Smooth muscle cell (in vitro differentiated cells): ENCODE data around the gene DEXI. TPM values are rescaled to one million over a fixed set of nuclear protein-coding genes. Genes with fewer than 3 reads are reported as not detected.
A peak's percentile ranks its signal among the peaks of the same experiment; 100 is the strongest.

ENCODE experiments used
- DNase-seq: peaks from one replicate; lab custom pipeline; 2025; ENCODE audit not compliant: unreplicated experiment; lab: John Stamatoyannopoulos, UW
- H2AFZ ChIP-seq: fragments of 200-600 bp; sonication (generic); 2 replicates; pipeline ENCODE4 v1.6.0; 2016; ENCODE audit warnings: antibody characterized with exemption, low read depth, mild to moderate bottlenecking
- H3F3A ChIP-seq: fragments of 200-600 bp; sonication (generic); 2 replicates; pipeline ENCODE4 v1.6.0; 2017; ENCODE audit warnings: antibody characterized with exemption, low read depth
- H3K27ac ChIP-seq: fragments of 200-600 bp; sonication (generic); 2 replicates; pipeline ENCODE4 v1.5.1; 2016; ENCODE audit warnings: low read depth, mild to moderate bottlenecking
- H3K27me3 ChIP-seq: fragments of 200-600 bp; sonication (generic); 2 replicates; pipeline ENCODE4 v1.6.1; 2016; ENCODE audit warnings: low read depth, mild to moderate bottlenecking
- H3K36me3 ChIP-seq: fragments of 200-600 bp; sonication (generic); 2 replicates; pipeline ENCODE4 v1.5.1; 2016; ENCODE audit warnings: low read depth
- H3K4me1 ChIP-seq: fragments of 200-600 bp; sonication (generic); 2 replicates; pipeline ENCODE4 v1.5.1; 2016; ENCODE audit warnings: low read depth
- H3K4me2 ChIP-seq: fragments of 200-600 bp; sonication (generic); 2 replicates; pipeline ENCODE4 v1.6.0; 2016; ENCODE audit warnings: mild to moderate bottlenecking
- H3K4me3 ChIP-seq: fragments of 200-600 bp; sonication (generic); 2 replicates; pipeline ENCODE4 v1.5.1; 2016; ENCODE audit warnings: mild to moderate bottlenecking
- H3K79me2 ChIP-seq: fragments of 200-600 bp; sonication (generic); 2 replicates; pipeline ENCODE4 v1.6.0; 2016; ENCODE audit warnings: low read depth, mild to moderate bottlenecking
- H3K9ac ChIP-seq: fragments of 200-600 bp; sonication (generic); 2 replicates; pipeline ENCODE4 v1.6.0; 2016; ENCODE audit warnings: low read depth
- H3K9me3 ChIP-seq: fragments of 200-600 bp; sonication (generic); replicated peaks from 2 replicates; pipeline ENCODE4 v1.5.1; 2016; ENCODE audit warnings: low read depth
- H4K20me1 ChIP-seq: fragments of 200-600 bp; sonication (generic); 2 replicates; pipeline ENCODE4 v1.6.0; 2016; ENCODE audit warnings: low read depth
- WGBS: methylation state at CpG from one replicate; pipeline ENCODE4 v1.1.7; 2016; ENCODE audit warnings: low lambda C conversion rate; 5-methylcytosine and 5-hydroxymethylcytosine counted together
- polyA plus RNA-seq: library from polyadenylated mRNA; unstranded; fragments of >200 nt; fragmentation: Nextera tagmentation; extraction: Ambion mirVana; gene quantifications from 2 replicates; pipeline ENCODE4 v1.2.1, GENCODE V29; 2016
- total RNA-seq: library from RNA; depleted of rRNA; stranded (reverse); fragments of >200 nt; gene quantifications from 2 replicates; pipeline ENCODE4 v1.2.3, GENCODE V29; 2014
- TF ChIP-seq, protein P1 (sequence below): fragments of 200-600 bp; sonication (generic); IDR thresholded peaks from 2 replicates; pipeline ENCODE4 v1.5.1; 2017; ENCODE audit warnings: borderline replicate concordance, mild to moderate bottlenecking, antibody characterized with exemption; ENCODE audit not compliant: insufficient read depth, poor library complexity, severe bottlenecking

Gene DEXI
- total and polyA plus RNA-seq, 2 experiments from 2014 or later = 58.5 to 71.8 TPM

- Histone ChIP-seq H3K79me2 (no peaks in the 10 kb centered on the region), H3K36me3 (no peaks in the 10 kb centered on the region), H3K9ac (no peak overlapping the region), H2AFZ (no peak overlapping the region), H3K27me3 (no peaks in the 10 kb centered on the region), H4K20me1 (no peaks in the 10 kb centered on the region), H3F3A (peaks cover 13% of the 10 kb centered on the region), H3K4me1 (peaks cover 8% of the 10 kb centered on the region), H3K4me2 (no peak overlapping the region), H3K4me3 (no peak overlapping the region), H3K9me3 (no peaks in the 10 kb centered on the region), H3K27ac (no peak overlapping the region)
- 13% methylated on average over 3 of the region's 3 CpGs for WGBS
- TF ChIP-seq, protein P1, sequence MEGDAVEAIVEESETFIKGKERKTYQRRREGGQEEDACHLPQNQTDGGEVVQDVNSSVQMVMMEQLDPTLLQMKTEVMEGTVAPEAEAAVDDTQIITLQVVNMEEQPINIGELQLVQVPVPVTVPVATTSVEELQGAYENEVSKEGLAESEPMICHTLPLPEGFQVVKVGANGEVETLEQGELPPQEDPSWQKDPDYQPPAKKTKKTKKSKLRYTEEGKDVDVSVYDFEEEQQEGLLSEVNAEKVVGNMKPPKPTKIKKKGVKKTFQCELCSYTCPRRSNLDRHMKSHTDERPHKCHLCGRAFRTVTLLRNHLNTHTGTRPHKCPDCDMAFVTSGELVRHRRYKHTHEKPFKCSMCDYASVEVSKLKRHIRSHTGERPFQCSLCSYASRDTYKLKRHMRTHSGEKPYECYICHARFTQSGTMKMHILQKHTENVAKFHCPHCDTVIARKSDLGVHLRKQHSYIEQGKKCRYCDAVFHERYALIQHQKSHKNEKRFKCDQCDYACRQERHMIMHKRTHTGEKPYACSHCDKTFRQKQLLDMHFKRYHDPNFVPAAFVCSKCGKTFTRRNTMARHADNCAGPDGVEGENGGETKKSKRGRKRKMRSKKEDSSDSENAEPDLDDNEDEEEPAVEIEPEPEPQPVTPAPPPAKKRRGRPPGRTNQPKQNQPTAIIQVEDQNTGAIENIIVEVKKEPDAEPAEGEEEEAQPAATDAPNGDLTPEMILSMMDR = no peak
- DNase-seq = peak; percentile 16
Observed at GRCh38 chr16:10976634-10977033, 34.4 kb upstream of the DEXI start.

DNA sequence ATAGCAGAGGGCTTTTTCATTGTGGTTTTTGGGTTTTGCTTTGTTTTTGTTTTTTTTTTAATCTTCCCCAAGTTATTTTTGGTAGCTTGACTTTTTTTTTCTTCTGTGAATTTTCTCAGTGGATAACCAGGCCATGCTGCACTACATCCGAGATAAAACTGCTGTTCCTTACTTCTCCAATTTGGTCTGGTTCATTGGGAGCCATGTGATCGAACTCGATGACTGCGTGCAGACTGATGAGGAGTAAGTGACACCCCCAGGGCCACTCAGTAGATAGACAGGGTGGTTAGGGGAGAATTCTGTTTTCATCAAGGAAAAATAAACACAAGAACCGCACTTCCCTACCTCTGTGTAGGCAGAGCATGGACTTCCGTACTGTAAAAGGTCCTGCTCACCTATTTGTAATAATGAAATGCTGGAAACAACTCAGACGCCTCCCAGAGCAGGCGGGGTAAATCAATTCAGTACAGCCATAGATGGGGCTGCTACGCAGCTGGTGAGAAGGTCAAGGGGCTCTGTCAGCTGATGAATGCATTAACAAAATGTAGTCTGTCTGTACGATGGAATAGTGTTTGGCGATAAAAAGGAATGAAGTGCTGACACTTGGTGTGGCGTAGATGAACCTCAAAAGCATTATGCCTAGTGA lies 30.7 kb upstream of the DEXI start:
- peaks cover 13% of the 10 kb centered on the region for H3F3A ChIP-seq
- no peak overlapping the region for H3K4me3 ChIP-seq
- peak overlapping the region; percentile 1 for H3K4me2 ChIP-seq
- H3K27me3 ChIP-seq = no peaks in the 10 kb centered on the region
- peaks cover 8% of the 10 kb centered on the region for H3K4me1 ChIP-seq
- H4K20me1 ChIP-seq = peaks cover 15% of the 10 kb centered on the region
- TF ChIP-seq, protein P1 = no peak
- H3K79me2 ChIP-seq = peaks cover 3% of the 10 kb centered on the region
- 71% methylated on average over 12 of the region's 12 CpGs for WGBS
- no peak overlapping the region for H3K9ac ChIP-seq
- no peak for DNase-seq
- no peak overlapping the region for H2AFZ ChIP-seq
- H3K36me3 ChIP-seq = no peaks in the 10 kb centered on the region
- peak overlapping the region; percentile 21 for H3K27ac ChIP-seq
- no peaks in the 10 kb centered on the region for H3K9me3 ChIP-seq

DNA sequence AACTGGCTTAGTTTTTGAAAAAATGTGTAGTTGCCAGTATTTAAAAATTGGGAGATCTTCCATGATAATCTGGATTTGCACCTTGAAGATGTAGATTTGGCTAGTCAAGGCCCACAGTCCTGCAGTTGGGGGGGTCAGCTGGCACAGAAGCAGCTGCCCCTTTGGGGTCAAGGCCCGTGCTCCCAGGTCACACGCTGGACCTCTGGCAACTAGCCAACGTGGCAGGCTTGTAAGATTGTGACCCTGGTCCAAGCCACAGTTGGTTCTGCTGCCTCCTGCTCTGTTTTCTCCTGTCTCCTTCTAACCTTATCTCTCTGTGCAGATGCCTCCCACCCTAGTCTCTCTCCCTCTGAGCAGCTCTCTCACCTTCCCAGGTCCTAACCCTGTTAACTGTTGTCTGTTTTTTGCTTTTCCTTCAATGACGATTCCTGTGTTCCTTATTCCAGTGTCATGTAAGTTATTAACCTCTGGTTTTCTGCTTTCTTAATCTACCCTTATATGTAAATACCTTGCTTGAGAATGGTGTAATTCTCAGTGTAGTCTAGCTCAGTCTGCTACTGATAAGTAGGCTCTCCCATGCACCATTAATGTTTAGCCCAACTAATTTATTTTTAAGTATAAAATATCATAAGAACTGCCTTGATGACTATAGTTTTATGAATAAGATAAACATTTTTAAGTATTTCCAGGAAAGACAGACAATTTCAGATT lies 30.0 kb upstream of the DEXI start:
- Histone ChIP-seq H3K36me3 (no peaks in the 10 kb centered on the region), H3K9me3 (no peaks in the 10 kb centered on the region), H2AFZ (no peak overlapping the region), H3K9ac (no peak overlapping the region), H3K4me3 (no peak overlapping the region), H3K4me2 (peak overlapping the region; percentile 1), H3K27ac (peak overlapping the region; percentile 21), H3F3A (peaks cover 13% of the 10 kb centered on the region), H3K79me2 (peaks cover 3% of the 10 kb centered on the region), H4K20me1 (peaks cover 17% of the 10 kb centered on the region), H3K4me1 (peaks cover 8% of the 10 kb centered on the region), H3K27me3 (no peaks in the 10 kb centered on the region)
- DNase-seq = no peak
- WGBS = 62% methylated on average over 4 of the region's 4 CpGs
- TF ChIP-seq, protein P1 = no peak

DNA sequence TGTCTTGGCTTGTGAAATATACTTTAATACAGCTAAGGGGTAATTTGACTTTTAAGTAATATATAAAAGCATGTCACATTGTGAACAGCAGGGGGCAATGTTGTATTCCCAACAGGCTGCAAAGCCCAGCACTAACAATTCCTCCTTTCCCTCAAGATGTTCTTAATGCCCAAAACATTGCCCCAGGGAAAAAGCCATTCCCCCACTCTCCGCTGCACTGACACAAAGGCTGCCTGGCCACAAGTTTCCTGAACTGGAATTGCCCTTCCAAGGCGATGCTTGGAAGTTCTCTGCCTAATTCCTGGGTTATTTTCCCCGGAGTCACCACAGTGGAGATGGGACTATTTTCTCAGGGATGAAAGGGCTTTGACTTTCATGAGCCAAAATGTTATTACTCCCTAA lies 29.3 kb upstream of the DEXI start:
- no peak overlapping the region for H3K27ac ChIP-seq
- no peaks in the 10 kb centered on the region for H3K9me3 ChIP-seq
- peak; percentile 9 for DNase-seq
- H2AFZ ChIP-seq = no peak overlapping the region
- no peak overlapping the region for H3K9ac ChIP-seq
- H3K4me3 ChIP-seq = no peak overlapping the region
- TF ChIP-seq, protein P1 = peak; percentile 77
- peaks cover 3% of the 10 kb centered on the region for H3K79me2 ChIP-seq
- peaks cover 13% of the 10 kb centered on the region for H3F3A ChIP-seq
- H4K20me1 ChIP-seq = peaks cover 17% of the 10 kb centered on the region
- peaks cover 8% of the 10 kb centered on the region for H3K4me1 ChIP-seq
- H3K27me3 ChIP-seq = no peaks in the 10 kb centered on the region
- WGBS = 6% methylated on average over 3 of the region's 3 CpGs
- H3K4me2 ChIP-seq = peak overlapping the region; percentile 1
- H3K36me3 ChIP-seq = no peaks in the 10 kb centered on the region
